SU-DHL-6 (cell line): ENCODE measurements around the gene ACACA.

Experiments used
- H2AFZ ChIP-seq: fragments of 200-600 bp; sonication (generic); 2 replicates; pipeline ENCODE4 v1.6.1; 2014; ENCODE audit warnings: low read depth, mild to moderate bottlenecking, moderate library complexity, mixed read lengths, antibody characterized with exemption, low read length; ENCODE audit not compliant: severe bottlenecking
- H3F3A ChIP-seq: fragments of 200-600 bp; shearing (Covaris generic); 2 replicates; pipeline ENCODE4 v1.6.0; 2016; ENCODE audit warnings: antibody characterized with exemption, mild to moderate bottlenecking; ENCODE audit not compliant: insufficient read depth
- H3K27ac ChIP-seq: fragments of 200-600 bp; sonication (generic); 2 replicates; pipeline ENCODE4 v1.5.1; 2016; ENCODE audit warnings: low read depth, mild to moderate bottlenecking, low read length, moderate library complexity, mixed read lengths
- H3K27me3 ChIP-seq: fragments of 200-600 bp; sonication (generic), shearing (Covaris generic); 2 replicates; pipeline ENCODE4 v1.6.0; 2014; ENCODE audit warnings: mild to moderate bottlenecking, low read length
- H3K36me3 ChIP-seq: fragments of 200-600 bp; sonication (generic); 2 replicates; pipeline ENCODE4 v1.6.1; 2014; ENCODE audit warnings: mild to moderate bottlenecking, low read length, mixed read lengths
- H3K4me2 ChIP-seq: fragments of 300-600, 200-600 bp; shearing (Covaris generic), sonication (generic); 2 replicates; pipeline ENCODE4 v1.6.0; 2014; ENCODE audit warnings: low read length, low read depth, mild to moderate bottlenecking; ENCODE audit not compliant: poor library complexity, severe bottlenecking
- H3K4me3 ChIP-seq: fragments of 200-600 bp; sonication (generic); 2 replicates; pipeline ENCODE4 v1.5.1; 2014; ENCODE audit warnings: antibody characterized with exemption, low read length, mild to moderate bottlenecking, mixed read lengths; ENCODE audit not compliant: insufficient read depth, poor library complexity, severe bottlenecking
- H3K79me2 ChIP-seq: fragments of 200-600 bp; sonication (generic); 2 replicates; pipeline ENCODE4 v1.6.1; 2014; ENCODE audit warnings: mild to moderate bottlenecking, low read length, moderate library complexity; ENCODE audit not compliant: insufficient read depth
- H3K9ac ChIP-seq: fragments of 200-600 bp; sonication (generic); 2 replicates; pipeline ENCODE4 v1.7.0; 2014; ENCODE audit warnings: mild to moderate bottlenecking, low read length
- H3K9me2 ChIP-seq: fragments of 200-600 bp; sonication (generic); replicated peaks from 2 replicates; pipeline ENCODE4 v1.6.1; 2014; ENCODE audit warnings: low read length; ENCODE audit not compliant: insufficient read depth
- H3K9me3 ChIP-seq: fragments of 200-600 bp; sonication (generic); 2 replicates; pipeline ENCODE4 v1.6.1; 2014; ENCODE audit warnings: low read length, mixed read lengths; ENCODE audit not compliant: insufficient read depth
- H4K20me1 ChIP-seq: fragments of 200-600 bp; sonication (generic); 2 replicates; pipeline ENCODE4 v1.6.1; 2014; ENCODE audit warnings: low read depth, mild to moderate bottlenecking, antibody characterized with exemption, low read length, moderate library complexity, mixed read lengths
- CTCF ChIP-seq: fragments of 200-600 bp; sonication (generic); IDR thresholded peaks from one replicate; pipeline ENCODE4 v1.5.1; 2017; ENCODE audit warnings: antibody characterized with exemption, mild to moderate bottlenecking, low read length, moderate library complexity; ENCODE audit not compliant: insufficient read depth, poor library complexity, severe bottlenecking
- EZH2phosphoT487 ChIP-seq: fragments of 200-600 bp; sonication (generic), shearing (Covaris generic); conservative IDR thresholded peaks from 2 replicates; pipeline ENCODE4 v1.6.1; 2018; ENCODE audit warnings: mild to moderate bottlenecking, antibody characterized with exemption, low read length, moderate library complexity, mixed read lengths

Gene ACACA

DNA sequence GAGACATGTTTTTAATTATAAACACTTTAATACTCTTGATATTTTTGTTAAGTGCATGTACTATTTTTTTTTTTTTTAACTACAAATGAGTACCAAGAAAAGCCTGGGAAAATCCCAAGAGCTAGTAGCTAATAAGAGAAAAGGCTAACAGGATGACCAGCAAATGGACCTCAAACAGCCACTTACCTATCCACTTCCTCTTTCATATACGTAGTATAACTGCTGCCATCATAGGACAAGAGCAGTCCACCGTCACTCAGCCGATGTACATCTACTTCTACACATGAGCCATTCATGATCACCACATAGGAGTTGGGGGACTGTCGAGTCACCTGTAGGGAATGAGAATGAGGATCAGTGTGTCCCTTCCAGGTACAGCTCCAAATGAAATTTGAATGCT lies 158.8 kb downstream of the ACACA start:
- Histone ChIP-seq H3K4me3 (no peak overlapping the region), H3K27ac (no peak overlapping the region), H3K27me3 (no peaks in the 10 kb centered on the region), H3K9ac (no peak overlapping the region), H3K36me3 (peaks cover 37% of the 10 kb centered on the region), H3F3A (no peaks in the 10 kb centered on the region), H2AFZ (no peak overlapping the region), H3K9me3 (no peaks in the 10 kb centered on the region), H3K9me2 (no peaks in the 10 kb centered on the region), H3K79me2 (no peaks in the 10 kb centered on the region), H3K4me2 (no peak overlapping the region), H4K20me1 (no peaks in the 10 kb centered on the region)
- TF ChIP-seq EZH2phosphoT487, result no peak
- no peak for TF ChIP-seq CTCF

GRCh38 chr17:37246085-37246484 lies 160.6 kb downstream of the ACACA start:
- H3K27me3 ChIP-seq, result no peaks in the 10 kb centered on the region
- no peak overlapping the region for H3K27ac ChIP-seq
- H3K79me2 ChIP-seq, result no peaks in the 10 kb centered on the region
- no peak overlapping the region for H2AFZ ChIP-seq
- H3K36me3 ChIP-seq, result peaks cover 28% of the 10 kb centered on the region
- H3K4me2 ChIP-seq, result no peak overlapping the region
- TF ChIP-seq EZH2phosphoT487 (no peak), CTCF (no peak)
- H4K20me1 ChIP-seq, result no peaks in the 10 kb centered on the region
- no peaks in the 10 kb centered on the region for H3K9me3 ChIP-seq
- no peak overlapping the region for H3K9ac ChIP-seq
- H3K9me2 ChIP-seq, result no peaks in the 10 kb centered on the region
- H3F3A ChIP-seq, result no peaks in the 10 kb centered on the region
- H3K4me3 ChIP-seq, result no peak overlapping the region

DNA sequence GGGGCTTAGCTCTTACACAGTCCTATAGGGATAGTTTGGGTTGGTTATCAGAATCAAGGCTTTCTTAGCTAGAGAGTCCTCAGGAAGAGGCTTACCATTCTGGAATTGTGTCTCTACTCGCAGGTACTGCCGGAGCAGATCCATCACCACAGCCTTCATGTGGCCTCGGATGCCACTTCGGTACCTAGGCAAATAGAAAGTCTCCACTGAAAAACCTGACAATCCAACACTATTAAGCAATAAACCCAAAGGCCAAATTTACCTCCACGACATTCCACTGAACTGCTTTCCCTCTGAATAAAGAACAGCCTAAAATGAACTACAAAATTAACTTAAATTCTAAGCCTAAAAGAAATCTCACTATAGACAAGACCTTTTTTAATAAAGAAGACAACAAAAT lies 166.3 kb downstream of the ACACA start:
- Histone ChIP-seq H3K27ac (no peak overlapping the region), H3K4me3 (no peak overlapping the region), H4K20me1 (no peaks in the 10 kb centered on the region), H3K9me2 (no peaks in the 10 kb centered on the region), H3K27me3 (no peaks in the 10 kb centered on the region), H3K4me2 (no peak overlapping the region), H3K79me2 (no peaks in the 10 kb centered on the region), H2AFZ (no peak overlapping the region), H3K36me3 (peaks cover 52% of the 10 kb centered on the region), H3K9ac (no peak overlapping the region), H3F3A (peaks cover 10% of the 10 kb centered on the region), H3K9me3 (no peaks in the 10 kb centered on the region)
- no peak for TF ChIP-seq CTCF
- no peak for TF ChIP-seq EZH2phosphoT487
